B cell (primary cell): ENCODE measurements around the gene VN1R5.

Experiments used
- CTCF ChIP-seq: fragments of 200-600 bp; IDR thresholded peaks from one replicate; pipeline ENCODE4 v1.8.0; 2022; ENCODE audit warnings: antibody characterized with exemption, mild to moderate bottlenecking
- EZH2 ChIP-seq: IDR thresholded peaks from 2 replicates; pipeline ENCODE4 v1.6.1; 2012; ENCODE audit warnings: borderline replicate concordance, low read depth, mild to moderate bottlenecking, moderate library complexity, low read length; ENCODE audit not compliant: insufficient read depth, poor library complexity, severe bottlenecking

DNA sequence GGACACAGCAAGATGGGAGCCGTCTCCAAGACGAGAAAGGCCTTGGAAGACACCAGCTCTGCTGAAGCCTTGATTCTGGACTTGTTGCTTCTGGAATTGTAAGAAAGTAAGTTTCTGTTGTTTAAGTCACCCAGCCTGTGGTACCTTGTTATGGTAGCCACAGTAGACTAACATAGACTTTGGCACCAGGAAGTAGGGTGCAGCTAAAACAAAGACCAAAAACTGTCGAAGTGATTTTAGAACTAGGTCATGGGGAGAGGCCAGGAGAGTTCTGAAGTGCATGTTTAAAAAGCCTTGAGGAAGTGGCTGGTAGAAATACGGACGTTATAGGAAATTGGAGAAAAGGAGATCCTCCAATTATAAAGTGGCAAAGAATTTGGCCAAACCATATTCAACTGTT, 47.3 kb downstream of the VN1R5 start:
- TF ChIP-seq CTCF (no peak), EZH2 (no peak)
